PC-3 (cell line): ENCODE data around the gene GULP1. TPM values are rescaled to one million over a fixed set of nuclear protein-coding genes. Genes with fewer than 3 reads are reported as not detected.

Experiments used
- ATAC-seq: fragments of 200-7000 bp; cut with Tn5 transposase; 2 replicates; pipeline ENCODE4 v1.9.1; 2020; ENCODE audit warnings: mild to moderate bottlenecking, moderate library complexity
- BruUV-seq: library from RNA; stranded (reverse); fragments of 400-500 nt; replicated peaks from 2 replicates; lab custom pipeline; 2021; lab: Mats Ljungman, UMichigan
- CTCF ChIA-PET: fragments of 300-600 bp; sonication (Branson Sonifier 250); formaldehyde crosslinking; loops from one replicate; lab custom pipeline; 2022; ENCODE audit warnings: antibody characterized with exemption; lab: Charles Lee
- POLR2A ChIA-PET: fragments of 300-600 bp; sonication (Branson Sonifier 250); formaldehyde crosslinking; loops from one replicate; lab custom pipeline; 2022; ENCODE audit warnings: antibody characterized with exemption; ENCODE audit not compliant: unreplicated experiment; lab: Charles Lee
- DNase-seq: peaks from one replicate; pipeline ENCODE4 v3.0.0-alpha.2; 2015
- H2AFZ ChIP-seq: fragments of 300-600 bp; sonication (generic); 2 replicates; pipeline ENCODE4 v1.6.0; 2016; ENCODE audit warnings: antibody characterized with exemption, low read length
- H3F3A ChIP-seq: fragments of 300-600 bp; sonication (generic); one replicate; pipeline ENCODE4 v1.6.0; 2017; ENCODE audit warnings: antibody characterized with exemption, low read length, control low read depth, mild to moderate bottlenecking; ENCODE audit not compliant: unreplicated experiment
- H3K27ac ChIP-seq: fragments of 300-600 bp; sonication (generic); 2 replicates; pipeline ENCODE4 v1.5.1; 2016; ENCODE audit warnings: mild to moderate bottlenecking, low read length
- H3K27me3 ChIP-seq: fragments of 300-600 bp; sonication (generic); 2 replicates; pipeline ENCODE4 v1.6.1; 2016; ENCODE audit warnings: low read length, mixed read lengths
- H3K36me3 ChIP-seq: fragments of 300-600 bp; sonication (generic); 2 replicates; pipeline ENCODE4 v1.6.1; 2016; ENCODE audit warnings: low read depth, mixed run types, low read length, mixed read lengths
- H3K4me1 ChIP-seq: fragments of 300-600 bp; sonication (generic); 2 replicates; pipeline ENCODE4 v1.5.1; 2016; ENCODE audit warnings: low read length; ENCODE audit not compliant: insufficient read depth
- H3K4me2 ChIP-seq: fragments of 300-600 bp; sonication (generic); 2 replicates; pipeline ENCODE4 v1.6.0; 2016; ENCODE audit warnings: low read length
- H3K4me3 ChIP-seq: fragments of 300-600 bp; sonication (generic); 2 replicates; pipeline ENCODE4 v1.5.1; 2016; ENCODE audit warnings: mild to moderate bottlenecking, low read length, mixed read lengths
- H3K79me2 ChIP-seq: fragments of 300-600 bp; sonication (generic); 2 replicates; pipeline ENCODE4 v1.6.1; 2017; ENCODE audit warnings: low read length, mixed read lengths
- H3K9ac ChIP-seq: fragments of 300-600 bp; sonication (generic); 2 replicates; pipeline ENCODE4 v1.6.0; 2016; ENCODE audit warnings: mild to moderate bottlenecking, low read length
- H3K9me2 ChIP-seq: fragments of 300-600 bp; sonication (generic); replicated peaks from 2 replicates; pipeline ENCODE4 v1.6.1; 2016; ENCODE audit warnings: mixed run types, low read length, mixed read lengths
- H3K9me3 ChIP-seq: fragments of 300-600 bp; sonication (generic); 2 replicates; pipeline ENCODE4 v1.6.1; 2016; ENCODE audit warnings: low read length, mixed read lengths
- H4K20me1 ChIP-seq: fragments of 300-600 bp; sonication (generic); 2 replicates; pipeline ENCODE4 v1.6.1; 2016; ENCODE audit warnings: low read length, mixed read lengths
- EZH2 ChIP-seq: fragments of 300-600 bp; sonication (generic); IDR thresholded peaks from one replicate; pipeline ENCODE4 v1.6.1; 2017; ENCODE audit warnings: antibody characterized with exemption, mild to moderate bottlenecking, low read length; ENCODE audit not compliant: unreplicated experiment
- EZH2phosphoT487 ChIP-seq: fragments of 300-600 bp; sonication (generic); IDR thresholded peaks from 2 replicates; pipeline ENCODE4 v1.6.1; 2018; ENCODE audit warnings: mild to moderate bottlenecking, antibody characterized with exemption, low read length, borderline replicate concordance
- intact Hi-C: fragments of 100-400 bp; cut with micrococcal nuclease; formaldehyde crosslinking; loops from 2 replicates; pipeline ENCODE4 v1.9.0; 2023
- total RNA-seq: library from RNA; depleted of rRNA; stranded (reverse); fragments of >200 nt; gene quantifications from 2 replicates; pipeline ENCODE4 v1.2.3, GENCODE V29; 2014
- TF ChIP-seq, protein P1 (sequence below): fragments of 300-600 bp; sonication (generic); conservative IDR thresholded peaks from 2 replicates; pipeline ENCODE4 v1.5.1; 2017; ENCODE audit warnings: antibody characterized with exemption, low read depth, mild to moderate bottlenecking, low read length

GULP1 gene
- total RNA-seq, 1 experiment from 2014 or later: 25.5 TPM

DNA sequence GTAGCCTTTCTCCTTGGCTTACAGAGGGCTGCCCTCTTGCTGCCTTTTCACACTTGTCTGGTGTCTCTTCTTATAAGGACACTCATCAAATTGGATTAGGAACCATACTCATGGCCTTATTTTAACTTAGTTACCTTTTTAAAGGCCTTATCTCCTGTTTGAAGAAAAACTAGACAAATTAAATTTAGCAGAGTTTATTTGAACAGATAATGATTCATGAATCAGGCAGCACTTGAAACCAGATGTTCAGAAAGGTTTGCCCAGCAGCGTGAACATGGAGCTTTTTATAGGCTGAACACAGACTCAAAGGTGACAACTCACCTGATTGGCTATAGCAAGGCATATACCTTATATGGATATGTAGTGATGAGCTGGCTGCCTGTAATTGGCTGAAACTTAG is 238.0 kb downstream of the GULP1 start:
- no TSS peak for BruUV-seq
- ChIA-PET POLR2A (no interaction called here), CTCF (no interaction called here)
- H3K9me2 ChIP-seq: no peaks in the 10 kb centered on the region
- H3F3A ChIP-seq: no peaks in the 10 kb centered on the region
- H3K4me3 ChIP-seq: no peak overlapping the region
- no peak overlapping the region for H2AFZ ChIP-seq
- intact Hi-C loops: loop anchor here (10.0 kb wide), 1 partner anchor 125 kb away; no protein-coding TSS in a partner anchor
- H3K9ac ChIP-seq: no peak overlapping the region
- no peaks in the 10 kb centered on the region for H3K36me3 ChIP-seq
- no peaks in the 10 kb centered on the region for H3K9me3 ChIP-seq
- no peaks in the 10 kb centered on the region for H3K4me1 ChIP-seq
- TF ChIP-seq EZH2: no peak
- TF ChIP-seq, protein P1, sequence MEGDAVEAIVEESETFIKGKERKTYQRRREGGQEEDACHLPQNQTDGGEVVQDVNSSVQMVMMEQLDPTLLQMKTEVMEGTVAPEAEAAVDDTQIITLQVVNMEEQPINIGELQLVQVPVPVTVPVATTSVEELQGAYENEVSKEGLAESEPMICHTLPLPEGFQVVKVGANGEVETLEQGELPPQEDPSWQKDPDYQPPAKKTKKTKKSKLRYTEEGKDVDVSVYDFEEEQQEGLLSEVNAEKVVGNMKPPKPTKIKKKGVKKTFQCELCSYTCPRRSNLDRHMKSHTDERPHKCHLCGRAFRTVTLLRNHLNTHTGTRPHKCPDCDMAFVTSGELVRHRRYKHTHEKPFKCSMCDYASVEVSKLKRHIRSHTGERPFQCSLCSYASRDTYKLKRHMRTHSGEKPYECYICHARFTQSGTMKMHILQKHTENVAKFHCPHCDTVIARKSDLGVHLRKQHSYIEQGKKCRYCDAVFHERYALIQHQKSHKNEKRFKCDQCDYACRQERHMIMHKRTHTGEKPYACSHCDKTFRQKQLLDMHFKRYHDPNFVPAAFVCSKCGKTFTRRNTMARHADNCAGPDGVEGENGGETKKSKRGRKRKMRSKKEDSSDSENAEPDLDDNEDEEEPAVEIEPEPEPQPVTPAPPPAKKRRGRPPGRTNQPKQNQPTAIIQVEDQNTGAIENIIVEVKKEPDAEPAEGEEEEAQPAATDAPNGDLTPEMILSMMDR: no peak
- TF ChIP-seq EZH2phosphoT487: no peak
- no peak overlapping the region for H3K4me2 ChIP-seq
- DNase-seq (no peak), ATAC-seq (no peak)
- no peaks in the 10 kb centered on the region for H3K79me2 ChIP-seq
- no peaks in the 10 kb centered on the region for H4K20me1 ChIP-seq
- H3K27ac ChIP-seq: no peak overlapping the region
- no peaks in the 10 kb centered on the region for H3K27me3 ChIP-seq

DNA sequence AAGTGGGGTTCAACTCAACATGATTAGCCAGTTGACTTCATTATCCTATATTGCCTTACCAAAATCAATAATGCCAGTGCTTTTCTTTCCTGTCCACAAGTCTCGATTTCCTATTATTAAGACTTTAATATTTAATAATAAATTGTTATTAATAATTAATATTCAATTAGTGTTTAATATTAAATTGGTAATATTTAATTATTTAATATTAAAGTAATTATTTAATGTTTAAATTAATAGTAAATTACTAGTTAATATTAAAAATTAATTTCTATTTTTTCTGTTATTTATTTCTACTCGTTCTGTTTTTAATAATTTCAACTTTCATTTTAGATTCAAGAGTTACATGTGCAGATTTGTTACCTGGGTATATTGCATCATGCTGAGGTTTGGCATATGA is 243.2 kb downstream of the GULP1 start:
- Histone ChIP-seq H3K36me3 (no peaks in the 10 kb centered on the region), H3K27me3 (no peaks in the 10 kb centered on the region), H3K9me2 (no peaks in the 10 kb centered on the region), H2AFZ (no peak overlapping the region), H4K20me1 (no peaks in the 10 kb centered on the region), H3K9ac (no peak overlapping the region), H3K9me3 (no peaks in the 10 kb centered on the region), H3K27ac (no peak overlapping the region), H3F3A (no peaks in the 10 kb centered on the region), H3K79me2 (no peaks in the 10 kb centered on the region), H3K4me1 (no peaks in the 10 kb centered on the region), H3K4me2 (no peak overlapping the region), H3K4me3 (no peak overlapping the region)
- ChIA-PET CTCF (no interaction called here), POLR2A (no interaction called here)
- DNase-seq (no peak), ATAC-seq (no peak)
- no peak for TF ChIP-seq EZH2
- TF ChIP-seq, protein P1: no peak
- TF ChIP-seq EZH2phosphoT487: no peak
- no TSS peak for BruUV-seq
- intact Hi-C loops: no loop called here

DNA sequence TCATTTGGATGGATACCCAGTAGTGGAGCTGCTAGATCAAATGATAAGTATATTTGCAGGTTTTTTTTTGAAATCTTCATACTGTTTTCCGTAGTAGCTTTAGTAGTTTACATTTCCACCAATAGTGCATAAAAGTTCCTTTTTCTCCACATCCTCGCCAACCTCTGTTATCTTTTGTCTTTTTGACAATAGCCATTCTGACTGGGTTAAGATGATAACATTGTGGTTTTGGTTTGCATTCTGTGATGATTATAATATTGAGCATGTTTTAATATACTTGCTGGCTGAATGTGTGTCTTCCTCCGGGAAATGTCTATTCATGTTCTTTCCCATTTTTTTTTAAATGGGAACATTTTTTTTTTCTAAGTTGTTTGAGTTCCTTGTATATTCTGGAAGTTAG is 260.0 kb downstream of the GULP1 start:
- POLR2A ChIA-PET: no interaction called here
- intact Hi-C loops: no loop called here
- Histone ChIP-seq H2AFZ (no peak overlapping the region), H3K27ac (no peak overlapping the region), H3K36me3 (no peaks in the 10 kb centered on the region), H3K9ac (no peak overlapping the region), H3F3A (no peaks in the 10 kb centered on the region), H4K20me1 (no peaks in the 10 kb centered on the region), H3K27me3 (no peaks in the 10 kb centered on the region), H3K4me2 (no peak overlapping the region), H3K4me3 (no peak overlapping the region), H3K79me2 (no peaks in the 10 kb centered on the region), H3K4me1 (no peaks in the 10 kb centered on the region), H3K9me3 (no peaks in the 10 kb centered on the region), H3K9me2 (no peaks in the 10 kb centered on the region)
- ATAC-seq (no peak), DNase-seq (no peak)
- BruUV-seq: no TSS peak
- CTCF ChIA-PET: no interaction called here
- TF ChIP-seq, protein P1: no peak
- TF ChIP-seq EZH2: no peak
